Neural cell (in vitro differentiated cells): ENCODE data around the gene ARSD.

Source experiments
- EZH2 ChIP-seq: fragments of 200-600, 300-800 bp; shearing (Covaris generic), sonication (generic); IDR thresholded peaks from 2 replicates; pipeline ENCODE4 v1.6.1; 2014; ENCODE audit warnings: antibody characterized with exemption, low read length, borderline replicate concordance, mild to moderate bottlenecking; ENCODE audit not compliant: insufficient read depth, poor library complexity, severe bottlenecking
- POLR2AphosphoS5 ChIP-seq: IDR thresholded peaks from 2 replicates; pipeline ENCODE4 v1.6.1; 2012
- TF ChIP-seq, protein P1 (sequence below): fragments of 450-650 bp; IDR thresholded peaks from 2 replicates; pipeline ENCODE4 v1.5.1; 2014; ENCODE audit warnings: antibody characterized with exemption, mild to moderate bottlenecking, moderate library complexity; ENCODE audit not compliant: poor library complexity, severe bottlenecking

GRCh38 chrX:2931155-2931554, 2.0 kb upstream of the ARSD start:
- TF ChIP-seq, protein P1, sequence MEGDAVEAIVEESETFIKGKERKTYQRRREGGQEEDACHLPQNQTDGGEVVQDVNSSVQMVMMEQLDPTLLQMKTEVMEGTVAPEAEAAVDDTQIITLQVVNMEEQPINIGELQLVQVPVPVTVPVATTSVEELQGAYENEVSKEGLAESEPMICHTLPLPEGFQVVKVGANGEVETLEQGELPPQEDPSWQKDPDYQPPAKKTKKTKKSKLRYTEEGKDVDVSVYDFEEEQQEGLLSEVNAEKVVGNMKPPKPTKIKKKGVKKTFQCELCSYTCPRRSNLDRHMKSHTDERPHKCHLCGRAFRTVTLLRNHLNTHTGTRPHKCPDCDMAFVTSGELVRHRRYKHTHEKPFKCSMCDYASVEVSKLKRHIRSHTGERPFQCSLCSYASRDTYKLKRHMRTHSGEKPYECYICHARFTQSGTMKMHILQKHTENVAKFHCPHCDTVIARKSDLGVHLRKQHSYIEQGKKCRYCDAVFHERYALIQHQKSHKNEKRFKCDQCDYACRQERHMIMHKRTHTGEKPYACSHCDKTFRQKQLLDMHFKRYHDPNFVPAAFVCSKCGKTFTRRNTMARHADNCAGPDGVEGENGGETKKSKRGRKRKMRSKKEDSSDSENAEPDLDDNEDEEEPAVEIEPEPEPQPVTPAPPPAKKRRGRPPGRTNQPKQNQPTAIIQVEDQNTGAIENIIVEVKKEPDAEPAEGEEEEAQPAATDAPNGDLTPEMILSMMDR: no peak
- TF ChIP-seq POLR2AphosphoS5 (no peak), EZH2 (no peak)
